Gastrocnemius medialis (tissue), 4 donors: ENCODE measurements around the gene SRR. TPM values are rescaled to one million over a fixed set of nuclear protein-coding genes. Genes with fewer than 3 reads are reported as not detected.
"Not testable (repeated sequence)": the region's sequence is repeated elsewhere in the genome, so short reads cannot be mapped to it uniquely, and the experiment has no call there.

Source experiments
- ATAC-seq, 2 donors: fragments of 150-250 bp; one replicate each; pipeline ENCODE4 v1.9.1; 2016
- DNase-seq, 2 donors: peaks; one replicate each; pipeline ENCODE4 v3.0.0-alpha.2; 2019
- H3K27ac ChIP-seq, 4 donors: fragments of 200-600 bp; sonication (generic); 1 replicate in 1 of 4; 2 replicates in 3 of 4; pipeline ENCODE4 v1.5.1; 2016 to 2018; ENCODE audit warnings: mild to moderate bottlenecking in 2 of 4, moderate library complexity in 1 of 4
- H3K27me3 ChIP-seq, 3 donors: fragments of 200-600 bp; sonication (generic) in 2 of 3; 1 replicate in 1 of 3; 2 replicates in 2 of 3; pipeline versions ENCODE4 v1.5.1 to v1.6.0; 2016 to 2019; ENCODE audit warnings: mild to moderate bottlenecking in 1 of 3, moderate library complexity in 1 of 3
- H3K36me3 ChIP-seq, 2 donors: fragments of 200-600 bp; sonication (generic) in 1 of 2; one replicate each; pipeline ENCODE4 v1.5.1; 2017 to 2018
- H3K4me1 ChIP-seq, 2 donors: fragments of 200-600 bp; sonication (generic) in 1 of 2; one replicate each; pipeline ENCODE4 v1.5.1; 2016 to 2017; ENCODE audit warnings: mild to moderate bottlenecking in 2 of 2
- H3K4me3 ChIP-seq, 4 donors: fragments of 200-600 bp; sonication (generic) in 3 of 4; 1 replicate in 1 of 4; 2 replicates in 3 of 4; pipeline ENCODE4 v1.5.1; 2016 to 2019; ENCODE audit warnings: mild to moderate bottlenecking in 2 of 4
- H3K9me3 ChIP-seq, 3 donors: fragments of 200-600 bp; sonication (generic) in 2 of 3; 1 replicate in 1 of 3; 2 replicates in 2 of 3; pipeline ENCODE4 v1.5.1; 2016 to 2019
- CTCF ChIP-seq, 5 experiments: fragments of 450-650 bp in 3 of 5; fragments of 200-600 bp in 2 of 5; sonication (generic) in 2 of 5; IDR thresholded peaks in 4 of 5; conservative IDR thresholded peaks in 1 of 5; 1 replicate in 4 of 5; 2 replicates in 1 of 5; pipeline ENCODE4 v1.5.1; 2016 to 2019; ENCODE audit warnings: antibody characterized with exemption in 5 of 5, mild to moderate bottlenecking in 3 of 5, moderate library complexity in 3 of 5
- POLR2A ChIP-seq, 2 donors: fragments of 450-650 bp; IDR thresholded peaks; one replicate each; pipeline ENCODE4 v1.6.1; 2017; ENCODE audit warnings: antibody characterized with exemption in 2 of 2, mild to moderate bottlenecking in 2 of 2, moderate library complexity in 2 of 2
- in situ Hi-C, 4 donors: fragments of 200-750 bp; cut with MboI; loops; one replicate each; pipeline versions ENCODE4 v1.15.0 to v1.8.0; 2017; ENCODE audit warnings: low sequenced_read_pairs in 4 of 4
- intact Hi-C: fragments of 100-400 bp; cut with DNase I; formaldehyde crosslinking; loops from one replicate; pipeline ENCODE4 v1.15.1; 2023; ENCODE audit warnings: low total_unique reads
- total RNA-seq, 4 donors: library from RNA; depleted of rRNA; stranded (reverse); fragments of >200 nt; gene quantifications; one replicate each; pipeline versions ENCODE4 v1.1.0 to v1.2.3, GENCODE V29; 2016

The SRR gene
- total RNA-seq, 4 donors from 2014 or later, result 3.0 to 20.0 (median 10.7) TPM

GRCh38 chr17:2309338-2310154 lies 5.8 kb downstream of the SRR start:
- Histone ChIP-seq H3K9me3 (no peaks in the 10 kb centered on the region), H3K4me1 (no peaks in the 10 kb centered on the region), H3K4me3 (no peak overlapping the region), H3K36me3 (no peaks in the 10 kb centered on the region), H3K27me3 (no peaks in the 10 kb centered on the region), H3K27ac (no peak overlapping the region)
- no peak for ATAC-seq
- intact Hi-C loops, result no loop called here
- TF ChIP-seq CTCF (IDR thresholded peaks at IDR 0.05 in 4 of 5, conservative IDR thresholded peaks at IDR 0.05 in 1 of 5), result no peak
- no peak for TF ChIP-seq POLR2A (IDR thresholded peaks at IDR 0.05)
- in situ Hi-C loops, result no loop called here
- DNase-seq, result no peak

GRCh38 chr17:2312736-2313135 lies 9.0 kb downstream of the SRR start:
- Histone ChIP-seq H3K27me3 (no peaks in the 10 kb centered on the region), H3K4me3 (no peak overlapping the region), H3K4me1 (no peaks in the 10 kb centered on the region), H3K27ac (no peak overlapping the region), H3K36me3 (no peaks in the 10 kb centered on the region), H3K9me3 (no peaks in the 10 kb centered on the region)
- ATAC-seq, result no peak
- intact Hi-C loops (no loop called here), in situ Hi-C loops (no loop called here)
- TF ChIP-seq CTCF (IDR thresholded peaks at IDR 0.05 in 4 of 5, conservative IDR thresholded peaks at IDR 0.05 in 1 of 5) (no peak), POLR2A (IDR thresholded peaks at IDR 0.05) (no peak)
- DNase-seq, result no peak

GRCh38 chr17:2316916-2317205 lies 13.1 kb downstream of the SRR start:
- H3K4me1 ChIP-seq, H3K27me3 ChIP-seq, ATAC-seq, DNase-seq, intact Hi-C loops, H3K9me3 ChIP-seq, H3K27ac ChIP-seq, in situ Hi-C loops, H3K4me3 ChIP-seq: not testable (repeated sequence)
- peaks cover 0 to 11% of the 10 kb centered on the region in 2 donors for H3K36me3 ChIP-seq

GRCh38 chr17:2317796-2318195 lies 14.0 kb downstream of the SRR start:
- Histone ChIP-seq H3K4me1 (no peaks in the 10 kb centered on the region), H3K27me3 (no peaks in the 10 kb centered on the region), H3K36me3 (peaks cover 0 to 21% of the 10 kb centered on the region in 2 donors), H3K9me3 (no peaks in the 10 kb centered on the region), H3K4me3 (no peak overlapping the region), H3K27ac (no peak overlapping the region)
- TF ChIP-seq POLR2A (IDR thresholded peaks at IDR 0.05), result no peak
- TF ChIP-seq CTCF (IDR thresholded peaks at IDR 0.05 in 4 of 5, conservative IDR thresholded peaks at IDR 0.05 in 1 of 5), result no peak
- in situ Hi-C loops, result no loop called here
- intact Hi-C loops, result no loop called here
- no peak for DNase-seq
- ATAC-seq, result no peak

- intact Hi-C loops (no loop called here), in situ Hi-C loops (no loop called here)
- DNase-seq (no peak), ATAC-seq (no peak)
- Histone ChIP-seq H3K27me3 (no peaks in the 10 kb centered on the region), H3K9me3 (no peaks in the 10 kb centered on the region), H3K4me3 (no peak overlapping the region), H3K36me3 (peaks cover 0 to 33% of the 10 kb centered on the region in 2 donors), H3K27ac (no peak overlapping the region), H3K4me1 (no peaks in the 10 kb centered on the region)
- TF ChIP-seq POLR2A (IDR thresholded peaks at IDR 0.05) (no peak), CTCF (IDR thresholded peaks at IDR 0.05 in 4 of 5, conservative IDR thresholded peaks at IDR 0.05 in 1 of 5) (no peak)
Measured at GRCh38 chr17:2319051-2319450, 15.3 kb downstream of the SRR start.
